ENCODE measurements around the gene FLVCR1.

- TF ChIP-seq, protein P1, sequence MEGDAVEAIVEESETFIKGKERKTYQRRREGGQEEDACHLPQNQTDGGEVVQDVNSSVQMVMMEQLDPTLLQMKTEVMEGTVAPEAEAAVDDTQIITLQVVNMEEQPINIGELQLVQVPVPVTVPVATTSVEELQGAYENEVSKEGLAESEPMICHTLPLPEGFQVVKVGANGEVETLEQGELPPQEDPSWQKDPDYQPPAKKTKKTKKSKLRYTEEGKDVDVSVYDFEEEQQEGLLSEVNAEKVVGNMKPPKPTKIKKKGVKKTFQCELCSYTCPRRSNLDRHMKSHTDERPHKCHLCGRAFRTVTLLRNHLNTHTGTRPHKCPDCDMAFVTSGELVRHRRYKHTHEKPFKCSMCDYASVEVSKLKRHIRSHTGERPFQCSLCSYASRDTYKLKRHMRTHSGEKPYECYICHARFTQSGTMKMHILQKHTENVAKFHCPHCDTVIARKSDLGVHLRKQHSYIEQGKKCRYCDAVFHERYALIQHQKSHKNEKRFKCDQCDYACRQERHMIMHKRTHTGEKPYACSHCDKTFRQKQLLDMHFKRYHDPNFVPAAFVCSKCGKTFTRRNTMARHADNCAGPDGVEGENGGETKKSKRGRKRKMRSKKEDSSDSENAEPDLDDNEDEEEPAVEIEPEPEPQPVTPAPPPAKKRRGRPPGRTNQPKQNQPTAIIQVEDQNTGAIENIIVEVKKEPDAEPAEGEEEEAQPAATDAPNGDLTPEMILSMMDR (IDR thresholded peaks at IDR 0.05 in 8 of 11, conservative IDR thresholded peaks at IDR 0.05 in 3 of 11), result no peak
- no peak for TF ChIP-seq POLR2A (IDR thresholded peaks at IDR 0.05)
Measured at GRCh38 chr1:212922016-212922415, 63.9 kb downstream of the FLVCR1 start.

Data from spleen (tissue), 7 donors.